ENCODE results near the gene COBL. TPM values are rescaled to one million over a fixed set of nuclear protein-coding genes. Genes with fewer than 3 reads are reported as not detected.
A peak's percentile ranks its signal among the peaks of the same experiment; 100 is the strongest.

Gene COBL
- total and polyA plus RNA-seq, 10 of the 15 experiments (the other 5 are each of a cell fraction or from before 2014, with no cell fraction given), result 0.21 TPM; not detected in 9

- ATAC-seq (no peak), FAIRE-seq (no peak), DNase-seq (ENCODE audit: low read depth, low spot score) (no peak)
- intact Hi-C loops (cut with micrococcal nuclease; ENCODE audit: unreplicated experiment) (no loop called here), in situ Hi-C loops (cut with MboI) (no loop called here)
- ChIA-PET RAD21 (ENCODE audit: unreplicated experiment) (no interaction called here), SMC1A (ENCODE audit: uncharacterized antibody, unreplicated experiment) (no interaction called here), CTCF (interaction anchor here (1.6 kb wide), 1 partner anchor 27 kb away, joined by 4 read pairs; no protein-coding TSS in a partner anchor), POLR2A (no interaction called here)
- Histone ChIP-seq H3K36me3 (ENCODE audit: control insufficient read depth in 2 of 2, insufficient read depth in 2 of 2, low read length in 1 of 2) (no peaks in the 10 kb centered on the region), H3K9me3 (replicated peaks; ENCODE audit: control insufficient read depth, insufficient read depth, low read length) (no peaks in the 10 kb centered on the region), H3K9ac (ENCODE audit: control insufficient read depth, insufficient read depth, low read length) (no peak overlapping the region), H2AFZ (ENCODE audit: control insufficient read depth, low read depth, low read length) (no peak overlapping the region), H3K4me2 (ENCODE audit: control insufficient read depth, insufficient read depth) (no peak overlapping the region), H4K20me1 (ENCODE audit: control insufficient read depth, insufficient read depth) (no peaks in the 10 kb centered on the region), H3K27ac (ENCODE audit: control insufficient read depth, insufficient read depth) (no peak overlapping the region), H3K4me1 (ENCODE audit: control insufficient read depth, insufficient read depth, low read length) (no peaks in the 10 kb centered on the region), H3K79me2 (ENCODE audit: control insufficient read depth, insufficient read depth, low read length) (no peaks in the 10 kb centered on the region), H3K27me3 (replicated peaks in 1 of 2; ENCODE audit: control insufficient read depth in 2 of 2, insufficient read depth in 2 of 2, low read length in 1 of 2) (no peaks in the 10 kb centered on the region; a peak in 1 of 4 replicates), H3K4me3 (no peak overlapping the region)
- BruUV-seq (replicated peaks), result no TSS peak
- TF ChIP-seq FOXM1 (IDR thresholded peaks at IDR 0.05; ENCODE audit: low read depth, low read length) (no peak), NFYB (IDR thresholded peaks at IDR 0.05; ENCODE audit: insufficient read depth, low read depth, low read length) (no peak)
- 76% methylated on average over 3 of the region's 3 CpGs for WGBS (ENCODE audit: insufficient coverage, insufficient replicate concordance, low lambda C conversion rate, missing lambda C conversion rate)
Observed at GRCh38 chr7:51188987-51189386, 127.6 kb downstream of the COBL start.

DNA sequence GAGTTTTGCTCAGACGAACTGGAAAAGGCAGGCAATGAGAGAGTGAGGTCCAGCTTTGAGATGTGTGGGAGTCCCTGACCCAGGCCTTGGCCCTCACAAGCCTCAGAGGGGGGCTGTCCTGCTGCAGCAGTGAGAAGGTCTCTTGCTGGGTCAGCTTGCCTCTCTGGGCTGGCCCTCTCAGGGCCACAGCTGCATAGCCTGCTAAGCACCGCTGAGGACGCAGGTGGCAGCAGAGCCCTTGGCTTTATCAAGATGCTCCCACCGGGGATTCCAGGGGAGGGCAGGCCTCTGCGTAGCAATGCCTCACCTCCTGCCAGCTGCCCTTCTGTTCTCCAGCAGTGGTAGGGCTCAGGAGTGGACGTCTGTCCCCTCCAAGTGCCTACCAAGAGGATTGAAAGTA, 128.7 kb downstream of the COBL start:
- no peak for DNase-seq (ENCODE audit: low read depth, low spot score)
- intact Hi-C loops (cut with micrococcal nuclease; ENCODE audit: unreplicated experiment) (no loop called here), in situ Hi-C loops (cut with MboI) (no loop called here)
- no TSS peak for BruUV-seq (replicated peaks)
- FAIRE-seq, result no peak
- ATAC-seq, result peak; percentile 69
- Histone ChIP-seq H3K4me3 (no peak overlapping the region), H3K9ac (ENCODE audit: control insufficient read depth, insufficient read depth, low read length) (no peak overlapping the region), H2AFZ (ENCODE audit: control insufficient read depth, low read depth, low read length) (no peak overlapping the region), H3K79me2 (ENCODE audit: control insufficient read depth, insufficient read depth, low read length) (no peaks in the 10 kb centered on the region), H3K9me3 (replicated peaks; ENCODE audit: control insufficient read depth, insufficient read depth, low read length) (no peaks in the 10 kb centered on the region), H3K4me1 (ENCODE audit: control insufficient read depth, insufficient read depth, low read length) (no peaks in the 10 kb centered on the region), H4K20me1 (ENCODE audit: control insufficient read depth, insufficient read depth) (no peaks in the 10 kb centered on the region), H3K4me2 (ENCODE audit: control insufficient read depth, insufficient read depth) (no peak overlapping the region), H3K27ac (ENCODE audit: control insufficient read depth, insufficient read depth) (no peak overlapping the region), H3K27me3 (replicated peaks in 1 of 2; ENCODE audit: control insufficient read depth in 2 of 2, insufficient read depth in 2 of 2, low read length in 1 of 2) (no peaks in the 10 kb centered on the region; a peak in 1 of 4 replicates), H3K36me3 (ENCODE audit: control insufficient read depth in 2 of 2, insufficient read depth in 2 of 2, low read length in 1 of 2) (no peaks in the 10 kb centered on the region)
- ChIA-PET POLR2A (no interaction called here), RAD21 (ENCODE audit: unreplicated experiment) (no interaction called here), CTCF (interaction anchor here (0.8 to 1.6 kb wide), 2 partner anchors 26 to 180 kb away, joined by 3 to 4 read pairs; no protein-coding TSS in a partner anchor), SMC1A (ENCODE audit: uncharacterized antibody, unreplicated experiment) (interaction anchor here (0.7 to 1.3 kb wide), 2 partner anchors 25 to 184 kb away, joined by 3 read pairs; no protein-coding TSS in a partner anchor)
- 13% methylated on average over 6 of the region's 6 CpGs for WGBS (ENCODE audit: insufficient coverage, insufficient replicate concordance, low lambda C conversion rate, missing lambda C conversion rate)
- 0 out of 2 replicates have a peak, but pooled peaks have one; percentile 19 for TF ChIP-seq RAD21 (IDR thresholded peaks at IDR 0.05; ENCODE audit: insufficient read depth, low read depth, low read length)
- TF ChIP-seq IKZF2 (IDR thresholded peaks at IDR 0.05), result no peak
- TF ChIP-seq GABPA (IDR thresholded peaks at IDR 0.05; ENCODE audit: low read depth), result no peak
- TF ChIP-seq, protein P1, sequence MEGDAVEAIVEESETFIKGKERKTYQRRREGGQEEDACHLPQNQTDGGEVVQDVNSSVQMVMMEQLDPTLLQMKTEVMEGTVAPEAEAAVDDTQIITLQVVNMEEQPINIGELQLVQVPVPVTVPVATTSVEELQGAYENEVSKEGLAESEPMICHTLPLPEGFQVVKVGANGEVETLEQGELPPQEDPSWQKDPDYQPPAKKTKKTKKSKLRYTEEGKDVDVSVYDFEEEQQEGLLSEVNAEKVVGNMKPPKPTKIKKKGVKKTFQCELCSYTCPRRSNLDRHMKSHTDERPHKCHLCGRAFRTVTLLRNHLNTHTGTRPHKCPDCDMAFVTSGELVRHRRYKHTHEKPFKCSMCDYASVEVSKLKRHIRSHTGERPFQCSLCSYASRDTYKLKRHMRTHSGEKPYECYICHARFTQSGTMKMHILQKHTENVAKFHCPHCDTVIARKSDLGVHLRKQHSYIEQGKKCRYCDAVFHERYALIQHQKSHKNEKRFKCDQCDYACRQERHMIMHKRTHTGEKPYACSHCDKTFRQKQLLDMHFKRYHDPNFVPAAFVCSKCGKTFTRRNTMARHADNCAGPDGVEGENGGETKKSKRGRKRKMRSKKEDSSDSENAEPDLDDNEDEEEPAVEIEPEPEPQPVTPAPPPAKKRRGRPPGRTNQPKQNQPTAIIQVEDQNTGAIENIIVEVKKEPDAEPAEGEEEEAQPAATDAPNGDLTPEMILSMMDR (IDR thresholded peaks at IDR 0.05 in 2 of 3, conservative IDR thresholded peaks at IDR 0.05 in 1 of 3; ENCODE audit: control insufficient read depth in 2 of 3, extremely low read depth in 1 of 3, insufficient read depth in 1 of 3, low read depth in 3 of 3, low read length in 3 of 3), result peak in 2 of 3 experiments; percentile 12 to 22; a peak in 3 of 6 replicates
- TF ChIP-seq RAD51 (IDR thresholded peaks at IDR 0.05), result no peak

All from GM12878 (cell line).